OCI-LY1 (cell line): ENCODE results near the gene ARL2BP.

ENCODE experiments used
- H2AFZ ChIP-seq: fragments of 200-600 bp; sonication (generic), shearing (Covaris generic); 2 replicates; pipeline ENCODE4 v1.6.0; 2014; ENCODE audit warnings: antibody characterized with exemption, mild to moderate bottlenecking, low read length
- H3F3A ChIP-seq: fragments of 200-600 bp; sonication (generic), shearing (Covaris generic); 2 replicates; pipeline ENCODE4 v1.6.0; 2014; ENCODE audit warnings: mild to moderate bottlenecking, antibody characterized with exemption, low read length, moderate library complexity; ENCODE audit not compliant: insufficient read depth
- H3K27ac ChIP-seq: fragments of 200-600 bp; sonication (generic); 2 replicates; pipeline ENCODE4 v1.5.1; 2014; ENCODE audit warnings: low read length, mixed run types, mild to moderate bottlenecking, low read depth; ENCODE audit not compliant: poor library complexity, severe bottlenecking
- H3K27me3 ChIP-seq: fragments of 200-600 bp; sonication (generic); 2 replicates; pipeline ENCODE4 v1.6.0; 2014; ENCODE audit warnings: antibody characterized with exemption, mild to moderate bottlenecking, low read length, moderate library complexity; ENCODE audit not compliant: insufficient read depth
- H3K36me3 ChIP-seq: fragments of 200-600 bp; sonication (generic); 2 replicates; pipeline ENCODE4 v1.6.1; 2014; ENCODE audit warnings: mild to moderate bottlenecking, antibody characterized with exemption, low read length, moderate library complexity, mixed read lengths; ENCODE audit not compliant: insufficient read depth
- H3K4me1 ChIP-seq: fragments of 200-600 bp; sonication (generic); 2 replicates; pipeline ENCODE4 v1.5.1; 2014; ENCODE audit warnings: mild to moderate bottlenecking, low read length, moderate library complexity; ENCODE audit not compliant: insufficient read depth, severe bottlenecking
- H3K4me2 ChIP-seq: fragments of 200-600 bp; sonication (generic), shearing (Covaris generic); 2 replicates; pipeline ENCODE4 v1.6.1; 2014; ENCODE audit warnings: low read length
- H3K4me3 ChIP-seq: fragments of 200-600 bp; sonication (generic); 2 replicates; pipeline ENCODE4 v1.5.1; 2014; ENCODE audit warnings: low read length, low read depth, mild to moderate bottlenecking, mixed read lengths; ENCODE audit not compliant: poor library complexity, severe bottlenecking
- H3K79me2 ChIP-seq: fragments of 200-600 bp; shearing (Covaris generic); 2 replicates; pipeline ENCODE4 v1.6.1; 2016; ENCODE audit warnings: mixed run types, low read length, mixed read lengths; ENCODE audit not compliant: insufficient read depth
- H3K9ac ChIP-seq: fragments of 200-600 bp; sonication (generic), shearing (Covaris generic); 2 replicates; pipeline ENCODE4 v1.6.1; 2014; ENCODE audit warnings: mild to moderate bottlenecking, low read length, mixed read lengths
- H3K9me2 ChIP-seq: fragments of 200-600 bp; sonication (generic), shearing (Covaris generic); 2 replicates; pipeline ENCODE4 v1.6.1; 2014; ENCODE audit warnings: low read depth, mild to moderate bottlenecking, low read length, mixed read lengths
- H3K9me3 ChIP-seq: fragments of 200-600 bp; shearing (Covaris generic); 2 replicates; pipeline ENCODE4 v1.6.1; 2014; ENCODE audit warnings: low read length, mixed read lengths
- H4K20me1 ChIP-seq: fragments of 200-600 bp; sonication (generic), shearing (Covaris generic); 2 replicates; pipeline ENCODE4 v1.6.0; 2016; ENCODE audit warnings: mild to moderate bottlenecking, low read length; ENCODE audit not compliant: insufficient read depth
- EZH2 ChIP-seq: fragments of 200-600 bp; sonication (generic), shearing (Covaris generic); IDR thresholded peaks from 2 replicates; pipeline ENCODE4 v1.8.0; 2017; ENCODE audit warnings: borderline replicate concordance, mixed run types, mild to moderate bottlenecking, antibody characterized with exemption, low read length, moderate library complexity, mixed read lengths
- TF ChIP-seq, protein P1 (sequence below): fragments of 200-600 bp; sonication (generic), shearing (Covaris generic); IDR thresholded peaks from 2 replicates; pipeline ENCODE4 v1.5.1; 2017; ENCODE audit warnings: mild to moderate bottlenecking, antibody characterized with exemption, low read length, moderate library complexity, mixed read lengths

ARL2BP gene

GRCh38 chr16:57231821-57232350, 13.2 kb upstream of the ARL2BP start:
- H2AFZ ChIP-seq, result no peak overlapping the region
- no peak overlapping the region for H3K9ac ChIP-seq
- no peaks in the 10 kb centered on the region for H3K27me3 ChIP-seq
- no peaks in the 10 kb centered on the region for H4K20me1 ChIP-seq
- H3K4me2 ChIP-seq, result no peak overlapping the region
- no peak overlapping the region for H3K4me3 ChIP-seq
- H3K27ac ChIP-seq, result no peak overlapping the region
- H3F3A ChIP-seq, result no peaks in the 10 kb centered on the region; the same call in 1 of the 2 replicates
- peaks cover 27% of the 10 kb centered on the region for H3K4me1 ChIP-seq
- H3K9me3 ChIP-seq, result no peaks in the 10 kb centered on the region
- no peak for TF ChIP-seq EZH2
- TF ChIP-seq, protein P1, sequence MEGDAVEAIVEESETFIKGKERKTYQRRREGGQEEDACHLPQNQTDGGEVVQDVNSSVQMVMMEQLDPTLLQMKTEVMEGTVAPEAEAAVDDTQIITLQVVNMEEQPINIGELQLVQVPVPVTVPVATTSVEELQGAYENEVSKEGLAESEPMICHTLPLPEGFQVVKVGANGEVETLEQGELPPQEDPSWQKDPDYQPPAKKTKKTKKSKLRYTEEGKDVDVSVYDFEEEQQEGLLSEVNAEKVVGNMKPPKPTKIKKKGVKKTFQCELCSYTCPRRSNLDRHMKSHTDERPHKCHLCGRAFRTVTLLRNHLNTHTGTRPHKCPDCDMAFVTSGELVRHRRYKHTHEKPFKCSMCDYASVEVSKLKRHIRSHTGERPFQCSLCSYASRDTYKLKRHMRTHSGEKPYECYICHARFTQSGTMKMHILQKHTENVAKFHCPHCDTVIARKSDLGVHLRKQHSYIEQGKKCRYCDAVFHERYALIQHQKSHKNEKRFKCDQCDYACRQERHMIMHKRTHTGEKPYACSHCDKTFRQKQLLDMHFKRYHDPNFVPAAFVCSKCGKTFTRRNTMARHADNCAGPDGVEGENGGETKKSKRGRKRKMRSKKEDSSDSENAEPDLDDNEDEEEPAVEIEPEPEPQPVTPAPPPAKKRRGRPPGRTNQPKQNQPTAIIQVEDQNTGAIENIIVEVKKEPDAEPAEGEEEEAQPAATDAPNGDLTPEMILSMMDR, result no peak
- peaks cover 78% of the 10 kb centered on the region for H3K36me3 ChIP-seq
- H3K9me2 ChIP-seq, result no peaks in the 10 kb centered on the region
- no peaks in the 10 kb centered on the region for H3K79me2 ChIP-seq

- TF ChIP-seq, protein P1, result no peak
- no peak for TF ChIP-seq EZH2
- no peaks in the 10 kb centered on the region for H4K20me1 ChIP-seq
- H3F3A ChIP-seq, result no peaks in the 10 kb centered on the region; the same call in 1 of the 2 replicates
- H3K9me2 ChIP-seq, result no peaks in the 10 kb centered on the region
- peak overlapping the region; percentile 50; the same call in 1 of the 2 replicates for H3K4me2 ChIP-seq
- H3K36me3 ChIP-seq, result peaks cover 72% of the 10 kb centered on the region
- H3K4me1 ChIP-seq, result peaks cover 27% of the 10 kb centered on the region
- H3K4me3 ChIP-seq, result no peak overlapping the region
- no peaks in the 10 kb centered on the region for H3K79me2 ChIP-seq
- H3K9ac ChIP-seq, result peak overlapping the region; percentile 49; the same call in 1 of the 2 replicates
- peak overlapping the region; percentile 93 for H3K27ac ChIP-seq
- no peaks in the 10 kb centered on the region for H3K27me3 ChIP-seq
- H2AFZ ChIP-seq, result no peak overlapping the region
- H3K9me3 ChIP-seq, result no peaks in the 10 kb centered on the region
Observed at GRCh38 chr16:57233944-57234706, 10.9 kb upstream of the ARL2BP start.

GRCh38 chr16:57234707-57235092, 10.4 kb upstream of the ARL2BP start:
- no peak for TF ChIP-seq EZH2
- TF ChIP-seq, protein P1, result no peak
- Histone ChIP-seq H3K27ac (peak overlapping the region; percentile 93), H3K27me3 (no peaks in the 10 kb centered on the region), H2AFZ (no peak overlapping the region), H3K9me2 (no peaks in the 10 kb centered on the region), H3K4me2 (peak overlapping the region; percentile 50), H3K9me3 (no peaks in the 10 kb centered on the region), H4K20me1 (no peaks in the 10 kb centered on the region), H3K4me1 (peaks cover 27% of the 10 kb centered on the region), H3K79me2 (no peaks in the 10 kb centered on the region), H3K4me3 (peak overlapping the region; percentile 17), H3K9ac (peak overlapping the region; percentile 49), H3F3A (no peaks in the 10 kb centered on the region; the same call in 1 of the 2 replicates), H3K36me3 (peaks cover 72% of the 10 kb centered on the region)
